SU-DHL-6 (cell line): ENCODE results near the gene SDK1.

ENCODE experiments used
- H2AFZ ChIP-seq: fragments of 200-600 bp; sonication (generic); 2 replicates; pipeline ENCODE4 v1.6.1; 2014; ENCODE audit warnings: low read depth, mild to moderate bottlenecking, moderate library complexity, mixed read lengths, antibody characterized with exemption, low read length; ENCODE audit not compliant: severe bottlenecking
- H3F3A ChIP-seq: fragments of 200-600 bp; shearing (Covaris generic); 2 replicates; pipeline ENCODE4 v1.6.0; 2016; ENCODE audit warnings: antibody characterized with exemption, mild to moderate bottlenecking; ENCODE audit not compliant: insufficient read depth
- H3K27ac ChIP-seq: fragments of 200-600 bp; sonication (generic); 2 replicates; pipeline ENCODE4 v1.5.1; 2016; ENCODE audit warnings: low read depth, mild to moderate bottlenecking, low read length, moderate library complexity, mixed read lengths
- H3K27me3 ChIP-seq: fragments of 200-600 bp; sonication (generic), shearing (Covaris generic); 2 replicates; pipeline ENCODE4 v1.6.0; 2014; ENCODE audit warnings: mild to moderate bottlenecking, low read length
- H3K36me3 ChIP-seq: fragments of 200-600 bp; sonication (generic); 2 replicates; pipeline ENCODE4 v1.6.1; 2014; ENCODE audit warnings: mild to moderate bottlenecking, low read length, mixed read lengths
- H3K4me2 ChIP-seq: fragments of 300-600, 200-600 bp; shearing (Covaris generic), sonication (generic); 2 replicates; pipeline ENCODE4 v1.6.0; 2014; ENCODE audit warnings: low read length, low read depth, mild to moderate bottlenecking; ENCODE audit not compliant: poor library complexity, severe bottlenecking
- H3K4me3 ChIP-seq: fragments of 200-600 bp; sonication (generic); 2 replicates; pipeline ENCODE4 v1.5.1; 2014; ENCODE audit warnings: antibody characterized with exemption, low read length, mild to moderate bottlenecking, mixed read lengths; ENCODE audit not compliant: insufficient read depth, poor library complexity, severe bottlenecking
- H3K79me2 ChIP-seq: fragments of 200-600 bp; sonication (generic); 2 replicates; pipeline ENCODE4 v1.6.1; 2014; ENCODE audit warnings: mild to moderate bottlenecking, low read length, moderate library complexity; ENCODE audit not compliant: insufficient read depth
- H3K9ac ChIP-seq: fragments of 200-600 bp; sonication (generic); 2 replicates; pipeline ENCODE4 v1.7.0; 2014; ENCODE audit warnings: mild to moderate bottlenecking, low read length
- H3K9me2 ChIP-seq: fragments of 200-600 bp; sonication (generic); replicated peaks from 2 replicates; pipeline ENCODE4 v1.6.1; 2014; ENCODE audit warnings: low read length; ENCODE audit not compliant: insufficient read depth
- H3K9me3 ChIP-seq: fragments of 200-600 bp; sonication (generic); 2 replicates; pipeline ENCODE4 v1.6.1; 2014; ENCODE audit warnings: low read length, mixed read lengths; ENCODE audit not compliant: insufficient read depth
- H4K20me1 ChIP-seq: fragments of 200-600 bp; sonication (generic); 2 replicates; pipeline ENCODE4 v1.6.1; 2014; ENCODE audit warnings: low read depth, mild to moderate bottlenecking, antibody characterized with exemption, low read length, moderate library complexity, mixed read lengths
- EZH2phosphoT487 ChIP-seq: fragments of 200-600 bp; sonication (generic), shearing (Covaris generic); conservative IDR thresholded peaks from 2 replicates; pipeline ENCODE4 v1.6.1; 2018; ENCODE audit warnings: mild to moderate bottlenecking, antibody characterized with exemption, low read length, moderate library complexity, mixed read lengths
- TF ChIP-seq, protein P1 (sequence below): fragments of 200-600 bp; sonication (generic); IDR thresholded peaks from one replicate; pipeline ENCODE4 v1.5.1; 2017; ENCODE audit warnings: antibody characterized with exemption, mild to moderate bottlenecking, low read length, moderate library complexity; ENCODE audit not compliant: insufficient read depth, poor library complexity, severe bottlenecking

SDK1 gene

DNA sequence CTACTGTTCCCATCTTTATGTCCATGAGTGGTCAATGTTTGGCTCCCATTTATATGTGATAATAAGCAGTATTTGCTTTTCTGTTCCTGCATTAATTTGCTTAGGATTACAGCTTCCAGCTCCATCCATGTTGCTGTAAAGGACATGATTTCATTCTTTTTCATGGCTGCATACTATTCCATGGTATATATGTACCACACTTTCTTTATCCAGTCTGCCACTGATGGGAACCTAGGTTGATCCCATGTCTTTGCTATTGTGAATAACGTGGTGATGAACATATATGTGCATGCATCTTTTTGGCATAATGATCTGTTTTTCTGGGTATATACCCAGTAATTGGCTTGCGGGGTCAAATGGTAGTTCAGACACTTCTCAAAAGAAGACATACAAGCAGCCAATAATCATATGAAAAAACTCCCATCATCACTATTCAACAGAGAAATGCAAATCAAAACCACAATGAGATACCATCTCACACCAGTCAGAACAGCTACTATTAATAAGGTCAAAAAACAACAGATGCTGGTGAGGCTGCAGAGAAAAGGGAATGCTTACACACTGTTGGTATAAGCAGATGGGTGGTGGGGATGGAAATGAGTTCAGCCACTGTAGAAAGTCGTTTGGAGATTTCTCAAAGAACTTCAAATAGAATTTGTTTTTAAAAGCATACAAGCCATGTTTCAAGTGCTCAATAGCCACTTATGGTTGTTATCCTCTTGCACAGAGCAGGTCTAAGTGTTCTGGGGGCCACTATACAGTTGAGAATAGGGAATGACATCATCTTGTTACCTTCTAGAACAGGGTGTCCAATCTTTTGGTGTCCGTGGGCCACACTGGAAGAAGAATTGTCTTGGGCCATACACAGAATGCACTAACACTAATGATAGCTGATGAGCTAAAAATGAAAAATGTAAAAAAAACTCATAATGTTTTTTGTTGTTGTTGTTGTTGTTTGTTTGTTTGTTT, 23.2 kb upstream of the SDK1 start:
- Histone ChIP-seq H3K4me3 (no peak overlapping the region), H3K27me3 (no peaks in the 10 kb centered on the region), H3K9me3 (0 out of 2 replicates have a peak, but pooled peaks cover 4% of the 10 kb centered on the region), H4K20me1 (no peaks in the 10 kb centered on the region), H3F3A (no peaks in the 10 kb centered on the region), H3K79me2 (no peaks in the 10 kb centered on the region), H3K9ac (no peak overlapping the region), H3K9me2 (no peaks in the 10 kb centered on the region), H2AFZ (no peak overlapping the region), H3K4me2 (no peak overlapping the region), H3K36me3 (no peaks in the 10 kb centered on the region), H3K27ac (no peak overlapping the region)
- no peak for TF ChIP-seq EZH2phosphoT487
- TF ChIP-seq, protein P1, sequence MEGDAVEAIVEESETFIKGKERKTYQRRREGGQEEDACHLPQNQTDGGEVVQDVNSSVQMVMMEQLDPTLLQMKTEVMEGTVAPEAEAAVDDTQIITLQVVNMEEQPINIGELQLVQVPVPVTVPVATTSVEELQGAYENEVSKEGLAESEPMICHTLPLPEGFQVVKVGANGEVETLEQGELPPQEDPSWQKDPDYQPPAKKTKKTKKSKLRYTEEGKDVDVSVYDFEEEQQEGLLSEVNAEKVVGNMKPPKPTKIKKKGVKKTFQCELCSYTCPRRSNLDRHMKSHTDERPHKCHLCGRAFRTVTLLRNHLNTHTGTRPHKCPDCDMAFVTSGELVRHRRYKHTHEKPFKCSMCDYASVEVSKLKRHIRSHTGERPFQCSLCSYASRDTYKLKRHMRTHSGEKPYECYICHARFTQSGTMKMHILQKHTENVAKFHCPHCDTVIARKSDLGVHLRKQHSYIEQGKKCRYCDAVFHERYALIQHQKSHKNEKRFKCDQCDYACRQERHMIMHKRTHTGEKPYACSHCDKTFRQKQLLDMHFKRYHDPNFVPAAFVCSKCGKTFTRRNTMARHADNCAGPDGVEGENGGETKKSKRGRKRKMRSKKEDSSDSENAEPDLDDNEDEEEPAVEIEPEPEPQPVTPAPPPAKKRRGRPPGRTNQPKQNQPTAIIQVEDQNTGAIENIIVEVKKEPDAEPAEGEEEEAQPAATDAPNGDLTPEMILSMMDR, result no peak

DNA sequence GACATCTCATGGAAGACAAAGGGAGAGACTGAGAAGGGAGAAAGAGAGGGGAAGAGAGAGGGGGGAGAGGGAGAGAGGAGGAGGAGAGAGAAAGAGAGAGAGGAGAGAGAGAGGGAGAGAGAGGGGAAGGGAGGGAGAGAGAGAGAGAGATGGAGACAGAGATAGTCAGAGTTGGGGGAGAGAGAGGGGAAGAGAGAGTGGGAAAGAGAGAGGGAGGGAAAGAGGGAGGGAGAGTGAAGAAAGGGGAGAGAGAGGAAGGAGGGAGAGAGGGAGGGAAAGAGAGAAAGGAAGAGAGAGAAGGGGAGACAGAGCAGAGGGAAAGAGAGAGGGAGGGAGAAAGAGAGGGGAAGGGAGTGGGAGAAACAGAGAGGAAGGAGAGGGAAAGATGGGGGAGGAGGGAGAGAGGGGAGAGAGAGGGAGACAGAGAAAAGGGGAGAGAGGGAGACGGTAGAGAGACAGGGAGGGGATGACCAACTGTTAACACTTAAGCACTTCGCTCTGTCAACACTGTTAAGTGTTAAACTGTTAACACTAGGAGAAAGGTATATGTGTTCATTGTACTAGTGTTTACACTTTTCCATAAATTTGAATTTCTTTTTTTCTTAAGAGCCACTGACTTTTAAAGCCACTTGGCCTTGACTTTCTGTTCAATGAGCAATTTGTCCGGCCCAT, 21.8 kb upstream of the SDK1 start:
- H3K27me3 ChIP-seq, result no peaks in the 10 kb centered on the region
- no peak overlapping the region for H3K4me2 ChIP-seq
- no peak for TF ChIP-seq EZH2phosphoT487
- H3K4me3 ChIP-seq, result no peak overlapping the region
- no peaks in the 10 kb centered on the region for H3K36me3 ChIP-seq
- H2AFZ ChIP-seq, result no peak overlapping the region
- no peaks in the 10 kb centered on the region for H3K9me2 ChIP-seq
- no peak overlapping the region for H3K9ac ChIP-seq
- H3K27ac ChIP-seq, result no peak overlapping the region
- H3F3A ChIP-seq, result no peaks in the 10 kb centered on the region
- H3K79me2 ChIP-seq, result no peaks in the 10 kb centered on the region
- H3K9me3 ChIP-seq, result 0 out of 2 replicates have a peak, but pooled peaks cover under 1% of the 10 kb centered on the region
- H4K20me1 ChIP-seq, result no peaks in the 10 kb centered on the region

DNA sequence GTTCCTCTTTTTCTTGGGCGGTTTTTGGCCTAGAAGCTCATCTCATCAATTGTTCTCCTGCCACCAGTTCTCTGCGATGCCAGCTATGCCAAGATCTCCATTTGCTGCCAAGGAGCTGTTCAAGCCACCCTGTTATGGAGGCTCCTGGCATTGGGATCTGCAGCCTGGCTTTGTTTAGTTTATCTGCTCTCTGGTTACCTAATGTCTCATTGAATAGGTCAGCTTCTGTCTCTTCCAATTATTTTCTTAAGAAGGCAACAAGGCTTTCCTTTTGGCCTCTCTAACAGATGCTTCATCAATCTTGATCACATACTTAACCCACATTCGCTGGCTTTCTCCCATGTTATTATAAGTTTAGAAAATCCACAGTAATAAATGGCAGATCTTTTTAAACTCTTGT, 20.6 kb upstream of the SDK1 start:
- TF ChIP-seq, protein P1, result no peak
- TF ChIP-seq EZH2phosphoT487, result no peak
- Histone ChIP-seq H3K79me2 (no peaks in the 10 kb centered on the region), H4K20me1 (no peaks in the 10 kb centered on the region)

More for the DNA sequence above, 20.6 kb upstream of the SDK1 start:
- no peak overlapping the region for H2AFZ ChIP-seq
- no peak overlapping the region for H3K4me3 ChIP-seq
- H3K9ac ChIP-seq, result no peak overlapping the region
- no peaks in the 10 kb centered on the region for H3K9me3 ChIP-seq
- H3K4me2 ChIP-seq, result no peak overlapping the region
- no peak overlapping the region for H3K27ac ChIP-seq
- no peaks in the 10 kb centered on the region for H3K27me3 ChIP-seq
- H3K9me2 ChIP-seq, result no peaks in the 10 kb centered on the region
- no peaks in the 10 kb centered on the region for H3F3A ChIP-seq
- no peaks in the 10 kb centered on the region for H3K36me3 ChIP-seq
